Cardiac muscle cell (in vitro differentiated cells and primary cell): ENCODE results near the gene CRYBB1. TPM values are rescaled to one million over a fixed set of nuclear protein-coding genes. Genes with fewer than 3 reads are reported as not detected.

Source experiments
- DNase-seq, 2 donors: peaks; one replicate each; pipeline versions ENCODE4 v3.0.0 to v3.0.0-alpha.2; 2010 to 2017; ENCODE audit warnings: low read depth in 1 of 2, low spot score in 1 of 2
- H3K27ac ChIP-seq: fragments of 200-600 bp; sonication (generic); 2 replicates; pipeline ENCODE4 v1.5.1; 2016
- H3K27me3 ChIP-seq: fragments of 200-600 bp; sonication (generic); 2 replicates; pipeline ENCODE4 v1.6.0; 2016; ENCODE audit warnings: control low read depth
- H3K36me3 ChIP-seq: fragments of 200-600 bp; sonication (generic); 2 replicates; pipeline ENCODE4 v1.5.1; 2016; ENCODE audit warnings: control low read depth
- H3K4me1 ChIP-seq: fragments of 200-600 bp; sonication (generic); 2 replicates; pipeline ENCODE4 v1.8.1; 2017; ENCODE audit warnings: low read depth, mild to moderate bottlenecking, mixed run types
- H3K4me3 ChIP-seq: fragments of 200-600 bp; sonication (generic); 2 replicates; pipeline ENCODE4 v1.5.1; 2016; ENCODE audit warnings: mild to moderate bottlenecking
- H3K9me3 ChIP-seq: fragments of 200-600 bp; sonication (generic); 2 replicates; pipeline ENCODE4 v1.5.1; 2017; ENCODE audit warnings: low read depth, mild to moderate bottlenecking, control low read depth
- polyA plus RNA-seq: library from polyadenylated mRNA; unstranded; fragments of >200 nt; fragmentation: Nextera tagmentation; extraction: Ambion mirVana; gene quantifications from 2 replicates; pipeline ENCODE4 v1.2.1, GENCODE V29; 2016
- total RNA-seq: library from RNA; depleted of rRNA; stranded (reverse); fragments of >200 nt; gene quantifications from 2 replicates; pipeline ENCODE4 v1.2.3, GENCODE V29; 2016
- TF ChIP-seq, protein P1 (sequence below): IDR thresholded peaks from 2 replicates; pipeline ENCODE4 v1.5.1; 2012; ENCODE audit warnings: low read depth, mild to moderate bottlenecking, low read length

The CRYBB1 gene
- total and polyA plus RNA-seq, 2 experiments from 2014 or later: not detected

DNA sequence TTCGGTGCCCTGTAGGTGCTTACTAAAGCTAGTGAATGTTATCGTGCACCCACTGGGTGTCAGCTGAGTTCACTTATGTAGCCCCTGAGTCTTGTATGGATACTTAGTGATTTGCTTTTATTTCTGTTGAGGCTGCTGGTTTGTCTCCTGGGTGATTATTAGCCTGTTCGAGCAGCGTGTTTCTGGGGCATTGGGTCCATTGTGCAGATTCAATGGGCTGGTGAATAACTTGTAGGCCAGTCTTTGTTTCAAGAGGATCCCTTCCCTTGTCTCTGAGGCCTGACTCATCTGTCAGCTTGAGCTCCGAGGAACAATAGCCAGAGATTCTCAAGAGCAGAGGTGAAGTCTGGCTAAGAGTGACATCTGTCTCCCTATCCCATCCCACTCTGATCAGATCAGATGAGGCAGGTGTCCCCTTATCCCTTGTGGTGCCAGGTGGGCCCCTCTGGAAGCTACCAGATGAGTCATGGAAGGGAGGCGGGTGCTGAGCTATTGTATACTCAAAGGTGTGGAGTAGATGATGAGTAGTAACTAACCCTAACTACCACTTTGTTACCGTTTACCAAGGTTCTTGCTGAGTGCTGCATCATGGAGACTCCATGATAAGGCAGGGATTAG, 43.2 kb upstream of the CRYBB1 start:
- H3K27ac ChIP-seq: no peak overlapping the region
- H3K9me3 ChIP-seq: no peaks in the 10 kb centered on the region
- no peak for DNase-seq
- TF ChIP-seq, protein P1, sequence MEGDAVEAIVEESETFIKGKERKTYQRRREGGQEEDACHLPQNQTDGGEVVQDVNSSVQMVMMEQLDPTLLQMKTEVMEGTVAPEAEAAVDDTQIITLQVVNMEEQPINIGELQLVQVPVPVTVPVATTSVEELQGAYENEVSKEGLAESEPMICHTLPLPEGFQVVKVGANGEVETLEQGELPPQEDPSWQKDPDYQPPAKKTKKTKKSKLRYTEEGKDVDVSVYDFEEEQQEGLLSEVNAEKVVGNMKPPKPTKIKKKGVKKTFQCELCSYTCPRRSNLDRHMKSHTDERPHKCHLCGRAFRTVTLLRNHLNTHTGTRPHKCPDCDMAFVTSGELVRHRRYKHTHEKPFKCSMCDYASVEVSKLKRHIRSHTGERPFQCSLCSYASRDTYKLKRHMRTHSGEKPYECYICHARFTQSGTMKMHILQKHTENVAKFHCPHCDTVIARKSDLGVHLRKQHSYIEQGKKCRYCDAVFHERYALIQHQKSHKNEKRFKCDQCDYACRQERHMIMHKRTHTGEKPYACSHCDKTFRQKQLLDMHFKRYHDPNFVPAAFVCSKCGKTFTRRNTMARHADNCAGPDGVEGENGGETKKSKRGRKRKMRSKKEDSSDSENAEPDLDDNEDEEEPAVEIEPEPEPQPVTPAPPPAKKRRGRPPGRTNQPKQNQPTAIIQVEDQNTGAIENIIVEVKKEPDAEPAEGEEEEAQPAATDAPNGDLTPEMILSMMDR: no peak
- H3K36me3 ChIP-seq: no peaks in the 10 kb centered on the region
- H3K4me1 ChIP-seq: peaks cover 8% of the 10 kb centered on the region
- peaks cover 34% of the 10 kb centered on the region for H3K27me3 ChIP-seq
- no peak overlapping the region for H3K4me3 ChIP-seq

- Histone ChIP-seq H3K4me3 (no peak overlapping the region), H3K36me3 (no peaks in the 10 kb centered on the region), H3K27me3 (peaks cover 41% of the 10 kb centered on the region), H3K9me3 (no peaks in the 10 kb centered on the region), H3K27ac (no peak overlapping the region), H3K4me1 (peaks cover 8% of the 10 kb centered on the region)
- TF ChIP-seq, protein P1: no peak
- DNase-seq: no peak
Observed at GRCh38 chr22:26660356-26660755, 42.5 kb upstream of the CRYBB1 start.

GRCh38 chr22:26658671-26659478, 41.0 kb upstream of the CRYBB1 start:
- H3K4me1 ChIP-seq: peaks cover 8% of the 10 kb centered on the region
- peaks cover 51% of the 10 kb centered on the region for H3K27me3 ChIP-seq
- H3K9me3 ChIP-seq: no peaks in the 10 kb centered on the region
- no peaks in the 10 kb centered on the region for H3K36me3 ChIP-seq
- TF ChIP-seq, protein P1: no peak
- no peak overlapping the region for H3K27ac ChIP-seq
- peak in 1 of 2 donors; percentile 82 for DNase-seq
- H3K4me3 ChIP-seq: peak overlapping the region; percentile 20

GRCh38 chr22:26658161-26658560, 40.3 kb upstream of the CRYBB1 start:
- H3K4me3 ChIP-seq: peak overlapping the region; percentile 20
- no peaks in the 10 kb centered on the region for H3K36me3 ChIP-seq
- H3K27me3 ChIP-seq: peaks cover 58% of the 10 kb centered on the region
- H3K4me1 ChIP-seq: peaks cover 8% of the 10 kb centered on the region
- TF ChIP-seq, protein P1: no peak
- no peaks in the 10 kb centered on the region for H3K9me3 ChIP-seq
- no peak for DNase-seq
- no peak overlapping the region for H3K27ac ChIP-seq

DNA sequence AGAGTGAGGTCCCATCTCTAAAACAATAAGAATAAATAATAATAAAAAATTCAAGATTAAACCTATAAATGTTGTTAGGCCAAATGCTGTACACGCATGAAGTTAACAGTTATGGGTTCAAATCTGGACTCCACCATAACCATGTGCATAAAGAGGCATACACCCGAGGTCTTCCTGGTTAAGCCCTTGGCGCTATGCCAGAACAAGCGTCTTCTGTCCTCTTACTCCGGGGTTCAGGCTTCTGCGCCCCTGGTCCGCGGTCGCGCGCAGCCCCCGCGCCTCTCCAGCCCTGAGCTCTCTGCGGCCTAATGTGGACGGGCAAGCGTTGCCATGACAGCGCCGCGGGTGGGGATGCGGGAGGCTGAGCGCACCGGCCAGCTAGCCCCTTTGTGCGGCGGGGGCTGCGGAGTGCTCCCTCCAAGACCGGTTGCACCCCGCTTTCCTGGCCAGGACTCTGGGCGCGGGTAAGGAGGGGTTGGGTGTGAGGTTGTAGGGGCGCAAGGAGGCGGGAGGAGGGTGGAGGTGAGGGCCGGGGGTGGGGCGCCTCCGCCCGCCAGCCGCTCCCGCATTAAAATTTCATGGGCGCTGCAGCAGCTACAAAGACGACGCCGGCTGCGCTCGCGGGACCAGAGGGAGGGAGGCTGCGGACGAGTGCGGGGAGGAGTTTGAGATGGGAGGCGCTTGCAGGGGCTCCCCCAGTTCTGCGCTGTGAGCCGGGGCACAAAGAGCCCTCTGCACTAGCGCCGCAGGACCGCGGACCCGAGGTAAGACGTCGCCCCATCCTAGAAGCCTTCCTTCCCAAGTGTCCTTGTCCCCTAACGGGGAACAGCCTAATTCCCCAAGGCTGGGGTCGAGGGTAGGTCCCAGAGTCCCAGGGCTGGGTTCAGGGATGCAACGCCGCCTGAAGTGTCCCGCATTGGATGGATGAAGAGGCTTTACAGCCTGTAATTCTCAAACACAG, 39.3 kb upstream of the CRYBB1 start, which contains the start of gene MIAT:
MIAT (plus strand) TSS at position 698 of the 961 bp plus-strand sequence.
- TF ChIP-seq, protein P1: no peak
- DNase-seq: peak in 1 of 2 donors; percentile 10
- Histone ChIP-seq H3K36me3 (no peaks in the 10 kb centered on the region), H3K4me3 (peak within 1 kb of the TSS; percentile 34), H3K27ac (no peak within 1 kb of the TSS), H3K9me3 (no peaks in the 10 kb centered on the region), H3K27me3 (peaks cover 65% of the 10 kb centered on the region), H3K4me1 (peaks cover 8% of the 10 kb centered on the region)
